GM21717 (cell line): ENCODE measurements around the gene CTNND2.
A peak's percentile ranks its signal among the peaks of the same experiment; 100 is the strongest.
"Not testable (repeated sequence)": the region's sequence is repeated elsewhere in the genome, so short reads cannot be mapped to it uniquely, and the experiment has no call there.

Source experiments
- ATAC-seq: cut with Tn5 transposase; IDR thresholded peaks from one replicate; pipeline ENCODE4 v1.9.1; 2021; ENCODE audit warnings: mild to moderate bottlenecking, moderate library complexity; ENCODE audit not compliant: unreplicated experiment

The CTNND2 gene

GRCh38 chr5:11148810-11149539 lies 755.3 kb downstream of the CTNND2 start:
- no peak for ATAC-seq

- ATAC-seq: no peak
Measured at GRCh38 chr5:11146171-11146570, 758.1 kb downstream of the CTNND2 start.

GRCh38 chr5:11143456-11144267 lies 760.6 kb downstream of the CTNND2 start:
- peak; percentile 74 for ATAC-seq

GRCh38 chr5:11139217-11139865 lies 764.9 kb downstream of the CTNND2 start:
- ATAC-seq: no peak

GRCh38 chr5:11130131-11130530 lies 774.1 kb downstream of the CTNND2 start:
- no peak for ATAC-seq

GRCh38 chr5:11128021-11128420 lies 776.2 kb downstream of the CTNND2 start:
- ATAC-seq: no peak

GRCh38 chr5:11126844-11127243 lies 777.4 kb downstream of the CTNND2 start:
- ATAC-seq: no peak

- ATAC-seq: no peak
Measured at GRCh38 chr5:11121885-11122284, 782.4 kb downstream of the CTNND2 start.

GRCh38 chr5:11110128-11110527 lies 794.1 kb downstream of the CTNND2 start:
- ATAC-seq: no peak

GRCh38 chr5:11105696-11106095 lies 798.5 kb downstream of the CTNND2 start:
- ATAC-seq: no peak

- no peak for ATAC-seq
Measured at GRCh38 chr5:11104651-11105112, 799.6 kb downstream of the CTNND2 start.

GRCh38 chr5:11104210-11104609 lies 800.0 kb downstream of the CTNND2 start:
- ATAC-seq: no peak

- no peak for ATAC-seq
Measured at GRCh38 chr5:11084111-11084510, 820.1 kb downstream of the CTNND2 start.

GRCh38 chr5:11082404-11082945 lies 821.8 kb downstream of the CTNND2 start:
- ATAC-seq: no peak

GRCh38 chr5:11076945-11077613 lies 827.2 kb downstream of the CTNND2 start:
- ATAC-seq: no peak

GRCh38 chr5:11075035-11075805 lies 829.0 kb downstream of the CTNND2 start:
- ATAC-seq: no peak

- ATAC-seq: no peak
Measured at GRCh38 chr5:11072568-11072967, 831.7 kb downstream of the CTNND2 start.

GRCh38 chr5:11072076-11072475 lies 832.2 kb downstream of the CTNND2 start:
- no peak for ATAC-seq

- no peak for ATAC-seq
Measured at GRCh38 chr5:11069041-11069440, 835.2 kb downstream of the CTNND2 start.

GRCh38 chr5:11065723-11066122 lies 838.5 kb downstream of the CTNND2 start:
- ATAC-seq: not testable (repeated sequence)
